Epithelial cell of esophagus (primary cell): ENCODE data around the gene EPHA3.

Source experiments
- DNase-seq: peaks from one replicate; pipeline ENCODE4 v3.0.0; 2010; ENCODE audit warnings: low read depth
- H3K4me3 ChIP-seq: 2 replicates; pipeline ENCODE4 v1.5.1; 2011; ENCODE audit warnings: mild to moderate bottlenecking, low read length, control low read depth
- TF ChIP-seq, protein P1 (sequence below): IDR thresholded peaks from 2 replicates; pipeline ENCODE4 v1.5.1; 2011; ENCODE audit warnings: low read depth, mild to moderate bottlenecking, low read length, control low read depth, inconsistent platforms; ENCODE audit not compliant: insufficient read depth; ENCODE audit errors: missing control alignments

EPHA3 gene

GRCh38 chr3:89108291-89108550, 800 bp downstream of the EPHA3 start:
- no peak for DNase-seq
- TF ChIP-seq, protein P1, sequence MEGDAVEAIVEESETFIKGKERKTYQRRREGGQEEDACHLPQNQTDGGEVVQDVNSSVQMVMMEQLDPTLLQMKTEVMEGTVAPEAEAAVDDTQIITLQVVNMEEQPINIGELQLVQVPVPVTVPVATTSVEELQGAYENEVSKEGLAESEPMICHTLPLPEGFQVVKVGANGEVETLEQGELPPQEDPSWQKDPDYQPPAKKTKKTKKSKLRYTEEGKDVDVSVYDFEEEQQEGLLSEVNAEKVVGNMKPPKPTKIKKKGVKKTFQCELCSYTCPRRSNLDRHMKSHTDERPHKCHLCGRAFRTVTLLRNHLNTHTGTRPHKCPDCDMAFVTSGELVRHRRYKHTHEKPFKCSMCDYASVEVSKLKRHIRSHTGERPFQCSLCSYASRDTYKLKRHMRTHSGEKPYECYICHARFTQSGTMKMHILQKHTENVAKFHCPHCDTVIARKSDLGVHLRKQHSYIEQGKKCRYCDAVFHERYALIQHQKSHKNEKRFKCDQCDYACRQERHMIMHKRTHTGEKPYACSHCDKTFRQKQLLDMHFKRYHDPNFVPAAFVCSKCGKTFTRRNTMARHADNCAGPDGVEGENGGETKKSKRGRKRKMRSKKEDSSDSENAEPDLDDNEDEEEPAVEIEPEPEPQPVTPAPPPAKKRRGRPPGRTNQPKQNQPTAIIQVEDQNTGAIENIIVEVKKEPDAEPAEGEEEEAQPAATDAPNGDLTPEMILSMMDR, result no peak
- peak overlapping the region; percentile 54 for H3K4me3 ChIP-seq

DNA sequence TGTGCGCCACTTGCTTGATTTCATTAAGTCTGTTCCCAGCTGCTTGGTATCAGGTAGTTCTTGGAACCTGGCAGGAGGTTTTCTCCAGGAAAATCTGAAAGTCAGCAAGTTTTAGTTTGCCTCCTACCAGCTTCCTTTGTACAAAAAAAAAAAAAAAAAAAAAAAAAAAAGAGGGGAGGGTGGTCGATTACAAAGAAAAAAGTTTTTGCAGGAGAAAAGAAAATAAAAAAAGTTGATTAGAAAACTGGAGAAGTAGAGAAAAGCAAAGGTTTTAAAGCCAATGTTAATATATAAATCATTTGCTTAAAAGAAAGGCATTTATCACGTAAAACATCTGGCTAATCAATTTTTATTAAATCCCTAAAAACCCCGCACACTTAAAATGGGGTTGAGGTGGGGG, 5.9 kb downstream of the EPHA3 start:
- no peak overlapping the region for H3K4me3 ChIP-seq
- no peak for DNase-seq
- TF ChIP-seq, protein P1, result no peak

- H3K4me3 ChIP-seq, result peak overlapping the region; percentile 50
- DNase-seq, result peak; percentile 87
- TF ChIP-seq, protein P1, result peak; percentile 75
Observed at GRCh38 chr3:89113893-89114840, 6.7 kb downstream of the EPHA3 start.

DNA sequence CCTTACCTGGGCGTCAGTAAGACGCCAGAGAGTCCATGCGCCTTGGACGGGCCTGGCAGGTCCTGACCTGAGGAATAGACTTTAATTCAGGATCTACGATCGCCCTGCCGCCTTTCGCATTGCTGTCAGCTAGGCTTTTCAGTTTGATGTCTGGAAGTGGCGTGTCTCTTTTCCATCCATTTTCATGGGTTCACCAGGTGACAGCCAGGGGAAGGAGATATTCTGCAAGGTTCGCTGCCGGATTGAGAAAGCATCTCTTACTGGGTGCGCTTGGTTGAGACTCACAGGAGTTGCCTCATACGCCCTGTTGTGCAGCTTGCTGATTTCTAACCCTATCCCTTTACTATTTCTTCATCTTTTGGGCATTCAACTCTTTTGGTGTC, 7.4 kb downstream of the EPHA3 start:
- TF ChIP-seq, protein P1, result no peak
- peak overlapping the region; percentile 50 for H3K4me3 ChIP-seq
- DNase-seq, result no peak

GRCh38 chr3:89116476-89116875, 9.1 kb downstream of the EPHA3 start:
- TF ChIP-seq, protein P1, result no peak
- no peak for DNase-seq
- no peak overlapping the region for H3K4me3 ChIP-seq

- DNase-seq, result no peak
- H3K4me3 ChIP-seq, result no peak overlapping the region
- TF ChIP-seq, protein P1, result no peak
Observed at GRCh38 chr3:89138048-89138447, 30.6 kb downstream of the EPHA3 start.

- DNase-seq, result no peak
- H3K4me3 ChIP-seq, result no peak overlapping the region
- TF ChIP-seq, protein P1, result no peak
Observed at GRCh38 chr3:89139870-89140269, 32.4 kb downstream of the EPHA3 start.
